HepG2 (cell line): ENCODE results near the gene PPP4R4. TPM values are rescaled to one million over a fixed set of nuclear protein-coding genes. Genes with fewer than 3 reads are reported as not detected.

Experiments used
- ATAC-seq: fragments of 200-7000 bp; cut with Tn5 transposase; 3 replicates; pipeline ENCODE4 v1.9.1; 2020; ENCODE audit warnings: mild to moderate bottlenecking, moderate library complexity
- BruUV-seq: library from RNA; stranded (reverse); fragments of 400-500 nt; replicated peaks from 2 replicates; lab custom pipeline; 2021; lab: Mats Ljungman, UMichigan
- CTCF ChIA-PET: fragments of 300-600 bp; formaldehyde crosslinking; extraction: SDS; loops from one replicate; lab custom pipeline; 2021; ENCODE audit warnings: low total read pairs, inconsistent platforms, low intra/inter-chr PET ratio; lab: Yijun Ruan, JAX
- POLR2A ChIA-PET: fragments of 350-600 bp; sonication (Branson Sonifier 250); formaldehyde crosslinking; loops from one replicate; lab custom pipeline; 2020; ENCODE audit warnings: antibody characterized with exemption, inconsistent platforms; lab: Yijun Ruan, JAX
- DNase-seq: peaks from one replicate; pipeline ENCODE4 v3.0.0-alpha.2; 2015; ENCODE audit warnings: low spot score
- FAIRE-seq: peaks from 3 replicates; lab custom pipeline; 2011; peaks lifted over from hg19 to GRCh38; lab: Jason Lieb, UNC
- H2AFZ ChIP-seq: one replicate; pipeline ENCODE4 v1.6.1; 2011; ENCODE audit warnings: low read length, inconsistent platforms
- H3K27ac ChIP-seq: fragments of 300-600 bp; 3 replicates; pipeline ENCODE4 v1.8.0; 2011; ENCODE audit warnings: mixed run types, mild to moderate bottlenecking, mixed read lengths, low read length, inconsistent platforms; ENCODE audit not compliant: insufficient read depth; ENCODE audit errors: extremely low read length
- H3K27me3 ChIP-seq, 2 experiments: fragments of 200-600 bp in 1 of 2; 2 replicates in 1 of 2; 3 replicates in 1 of 2; pipeline versions ENCODE4 v1.6.0 to v1.8.0; 2011; ENCODE audit warnings: low read length in 2 of 2, mild to moderate bottlenecking in 2 of 2, moderate library complexity in 2 of 2, inconsistent platforms in 1 of 2; ENCODE audit not compliant: insufficient read depth in 2 of 2, control insufficient read depth in 1 of 2
- H3K36me3 ChIP-seq, 2 experiments: fragments of 200-600 bp in 1 of 2; replicated peaks in 1 of 2; 2 replicates in 1 of 2; 3 replicates in 1 of 2; pipeline versions ENCODE4 v1.5.1 to v1.8.0; 2011; ENCODE audit warnings: low read length in 2 of 2, inconsistent platforms in 1 of 2; ENCODE audit not compliant: insufficient read depth in 2 of 2, control insufficient read depth in 1 of 2
- H3K4me1 ChIP-seq: 2 replicates; pipeline ENCODE4 v1.5.1; 2012; ENCODE audit warnings: low read length, inconsistent platforms; ENCODE audit not compliant: insufficient read depth
- H3K4me2 ChIP-seq: 2 replicates; pipeline ENCODE4 v1.6.0; 2011; ENCODE audit warnings: low read depth, low read length, inconsistent platforms
- H3K4me3 ChIP-seq, 3 experiments: fragments of 200-600 bp in 1 of 3; sonication (generic), shearing (Covaris generic) in 1 of 3; replicated peaks in 1 of 3; 2 replicates each; pipeline ENCODE4 v1.5.1; 2011 to 2016; ENCODE audit warnings: low read length in 3 of 3, inconsistent platforms in 2 of 3, low read depth in 2 of 3, mild to moderate bottlenecking in 2 of 3, control low read depth in 1 of 3, mixed read lengths in 1 of 3; ENCODE audit not compliant: insufficient read depth in 1 of 3
- H3K79me2 ChIP-seq: one replicate; pipeline ENCODE4 v1.6.1; 2011; ENCODE audit warnings: low read length, inconsistent platforms; ENCODE audit not compliant: insufficient read depth
- H3K9ac ChIP-seq: 2 replicates; pipeline ENCODE4 v1.6.0; 2011; ENCODE audit warnings: mild to moderate bottlenecking, low read depth, low read length, inconsistent platforms; ENCODE audit not compliant: insufficient read depth
- H3K9me3 ChIP-seq: 2 replicates; pipeline ENCODE4 v1.5.1; 2012; ENCODE audit warnings: mild to moderate bottlenecking, low read length
- H4K20me1 ChIP-seq: 2 replicates; pipeline ENCODE4 v1.6.0; 2011; ENCODE audit warnings: inconsistent platforms, mild to moderate bottlenecking, low read length, moderate library complexity; ENCODE audit not compliant: insufficient read depth
- MAFF ChIP-seq: IDR thresholded peaks from 2 replicates; pipeline ENCODE4 v1.6.1; 2011; ENCODE audit warnings: low read depth, low read length, improper control_type of control experiment
- MAFK ChIP-seq, 2 experiments: IDR thresholded peaks in 1 of 2; conservative IDR thresholded peaks in 1 of 2; 2 replicates each; pipeline ENCODE4 v1.6.1; 2011; ENCODE audit warnings: improper control_type of control experiment in 2 of 2, low read length in 2 of 2
- MIXL1 ChIP-seq: IDR thresholded peaks from 2 replicates; pipeline ENCODE4 v1.6.1; 2016
- NR2F1 ChIP-seq, 2 experiments: fragments of 450-650 bp in 1 of 2; formaldehyde crosslinking in 1 of 2; IDR thresholded peaks; 2 replicates each; pipeline versions ENCODE4 v1.5.0 to v1.6.1; 2016 to 2020; ENCODE audit warnings: mild to moderate bottlenecking in 1 of 2, missing compliant biosample characterization in 1 of 2, missing genetic modification reagents in 1 of 2, moderate library complexity in 1 of 2
- SOX6 ChIP-seq, 2 experiments: fragments of 450-650 bp in 1 of 2; sonication (generic) in 1 of 2; formaldehyde crosslinking in 1 of 2; IDR thresholded peaks; 2 replicates each; pipeline versions ENCODE4 v1.4.0 to v1.6.1; 2017 to 2020; ENCODE audit warnings: antibody characterized with exemption in 1 of 2, mild to moderate bottlenecking in 1 of 2, missing genetic modification reagents in 1 of 2
- ZNF234 ChIP-seq: sonication (generic); formaldehyde crosslinking; conservative IDR thresholded peaks from 2 replicates; pipeline ENCODE4 v1.5.1; 2020; ENCODE audit warnings: mild to moderate bottlenecking, missing genetic modification reagents
- ZNF878 ChIP-seq: sonication (generic); formaldehyde crosslinking; IDR thresholded peaks from 2 replicates; pipeline ENCODE4 v1.8.1; 2023; ENCODE audit warnings: mild to moderate bottlenecking, missing genetic modification reagents, moderate library complexity
- WGBS: methylation state at CpG from one replicate; pipeline ENCODE4 v1.1.6; 2017; ENCODE audit warnings: low lambda C conversion rate; 5-methylcytosine and 5-hydroxymethylcytosine counted together
- in situ Hi-C: cut with HindIII; loops from 2 replicates; pipeline ENCODE4 v1.10.0; 2017; ENCODE audit warnings: low pct_unique_long_range_greater_than_20kb; ENCODE audit not compliant: extremely low pct_ligation_motif_present
- intact Hi-C: fragments of 100-400 bp; cut with micrococcal nuclease; formaldehyde crosslinking; loops from one replicate; pipeline ENCODE4 v1.10.0; 2022; ENCODE audit not compliant: unreplicated experiment
- polyA plus RNA-seq, 8 experiments: library from polyadenylated mRNA; depleted of rRNA in 3 of 8; stranded (reverse) in 7 of 8; unstranded in 1 of 8; fragments of >200 nt; fragmentation: Illumina TruSeq in 4 of 8; extraction: Trizol in 4 of 8; gene quantifications; 2 replicates each; pipeline versions ENCODE4 v1.2.1 to v1.2.3, GENCODE V29; 2011 to 2016; ENCODE audit warnings: low read depth in 4 of 8, missing spikeins in 1 of 8, mixed read lengths in 1 of 8; ENCODE audit not compliant: insufficient read depth in 1 of 8
- total RNA-seq, 5 experiments: library from RNA; depleted of rRNA; stranded (reverse); fragments of >200 nt; fragmentation: Illumina TruSeq; extraction: Trizol; gene quantifications; 2 replicates each; pipeline ENCODE4 v1.2.3, GENCODE V29; 2016; ENCODE audit warnings: low read depth in 1 of 5
- TF ChIP-seq, protein P1 (sequence below): sonication (generic); formaldehyde crosslinking; IDR thresholded peaks from 2 replicates; pipeline ENCODE4 v1.4.0; 2020; ENCODE audit warnings: missing genetic modification reagents, mild to moderate bottlenecking, borderline replicate concordance
- TF ChIP-seq, protein P2 (sequence below): IDR thresholded peaks from 2 replicates; pipeline ENCODE4 v1.6.1; 2016; ENCODE audit warnings: missing compliant biosample characterization, missing genetic modification reagents, borderline replicate concordance

PPP4R4 gene
- total and polyA plus RNA-seq, 2 of the 13 experiments (the other 11 are each of a cell fraction or from before 2014, with no cell fraction given): 9.5 to 19.8 TPM

DNA sequence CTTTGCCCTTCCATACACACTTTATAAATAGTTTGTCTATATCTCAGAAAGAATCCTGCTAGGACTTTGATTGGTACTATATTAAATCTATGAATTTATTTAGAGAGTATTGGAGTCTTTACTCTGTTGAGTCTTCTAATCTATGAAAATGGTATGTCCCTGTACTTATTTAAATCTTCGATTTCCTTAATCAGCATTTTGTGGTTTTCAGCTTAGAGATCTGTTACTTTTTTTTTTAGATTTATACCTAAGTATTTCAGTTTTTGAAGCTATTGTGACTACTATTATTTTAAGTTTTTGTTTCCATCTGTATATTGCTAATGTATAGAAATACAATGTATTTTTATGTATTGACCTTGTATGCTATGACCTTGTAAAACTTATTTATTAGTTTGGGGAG lies 31.3 kb upstream of the PPP4R4 start:
- DNase-seq (no peak), ATAC-seq (no peak), FAIRE-seq (no peak)
- Histone ChIP-seq H3K4me2 (no peak overlapping the region), H3K27me3 (peaks cover 2 to 24% of the 10 kb centered on the region in 2 experiments; a peak in 3 of 5 replicates), H3K9ac (no peak overlapping the region), H3K27ac (no peak overlapping the region), H3K9me3 (no peaks in the 10 kb centered on the region), H3K36me3 (no peaks in the 10 kb centered on the region), H3K4me1 (peaks cover 42% of the 10 kb centered on the region), H2AFZ (no peak overlapping the region), H3K79me2 (no peaks in the 10 kb centered on the region), H3K4me3 (no peak overlapping the region), H4K20me1 (no peaks in the 10 kb centered on the region)
- peak; percentile 50; the same call in 1 of the 2 replicates for TF ChIP-seq MAFF
- TF ChIP-seq, protein P1, sequence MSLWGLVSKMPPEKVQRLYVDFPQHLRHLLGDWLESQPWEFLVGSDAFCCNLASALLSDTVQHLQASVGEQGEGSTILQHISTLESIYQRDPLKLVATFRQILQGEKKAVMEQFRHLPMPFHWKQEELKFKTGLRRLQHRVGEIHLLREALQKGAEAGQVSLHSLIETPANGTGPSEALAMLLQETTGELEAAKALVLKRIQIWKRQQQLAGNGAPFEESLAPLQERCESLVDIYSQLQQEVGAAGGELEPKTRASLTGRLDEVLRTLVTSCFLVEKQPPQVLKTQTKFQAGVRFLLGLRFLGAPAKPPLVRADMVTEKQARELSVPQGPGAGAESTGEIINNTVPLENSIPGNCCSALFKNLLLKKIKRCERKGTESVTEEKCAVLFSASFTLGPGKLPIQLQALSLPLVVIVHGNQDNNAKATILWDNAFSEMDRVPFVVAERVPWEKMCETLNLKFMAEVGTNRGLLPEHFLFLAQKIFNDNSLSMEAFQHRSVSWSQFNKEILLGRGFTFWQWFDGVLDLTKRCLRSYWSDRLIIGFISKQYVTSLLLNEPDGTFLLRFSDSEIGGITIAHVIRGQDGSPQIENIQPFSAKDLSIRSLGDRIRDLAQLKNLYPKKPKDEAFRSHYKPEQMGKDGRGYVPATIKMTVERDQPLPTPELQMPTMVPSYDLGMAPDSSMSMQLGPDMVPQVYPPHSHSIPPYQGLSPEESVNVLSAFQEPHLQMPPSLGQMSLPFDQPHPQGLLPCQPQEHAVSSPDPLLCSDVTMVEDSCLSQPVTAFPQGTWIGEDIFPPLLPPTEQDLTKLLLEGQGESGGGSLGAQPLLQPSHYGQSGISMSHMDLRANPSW (CRISPR knock-in tag): no peak
- peak; percentile 49 to 75 for TF ChIP-seq MAFK (conservative IDR thresholded peaks at IDR 0.05 in 1 of 2, IDR thresholded peaks at IDR 0.05 in 1 of 2; ENCODE audit: low read length in 2 of 2)
- no peak for TF ChIP-seq MIXL1 (CRISPR knock-in tag)
- TF ChIP-seq NR2F1 (CRISPR knock-in tag; IDR thresholded peaks at IDR 0.05): no peak
- no peak for TF ChIP-seq ZNF234
- TF ChIP-seq, protein P2, sequence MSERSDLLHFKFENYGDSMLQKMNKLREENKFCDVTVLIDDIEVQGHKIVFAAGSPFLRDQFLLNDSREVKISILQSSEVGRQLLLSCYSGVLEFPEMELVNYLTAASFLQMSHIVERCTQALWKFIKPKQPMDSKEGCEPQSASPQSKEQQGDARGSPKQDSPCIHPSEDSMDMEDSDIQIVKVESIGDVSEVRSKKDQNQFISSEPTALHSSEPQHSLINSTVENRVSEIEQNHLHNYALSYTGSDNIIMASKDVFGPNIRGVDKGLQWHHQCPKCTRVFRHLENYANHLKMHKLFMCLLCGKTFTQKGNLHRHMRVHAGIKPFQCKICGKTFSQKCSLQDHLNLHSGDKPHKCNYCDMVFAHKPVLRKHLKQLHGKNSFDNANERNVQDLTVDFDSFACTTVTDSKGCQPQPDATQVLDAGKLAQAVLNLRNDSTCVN (CRISPR knock-in tag): no peak
- TF ChIP-seq ZNF878: no peak
- no peak for TF ChIP-seq SOX6 (IDR thresholded peaks at IDR 0.05)
- no peak for TF ChIP-seq SOX6 (CRISPR knock-in tag; IDR thresholded peaks at IDR 0.05)
- 4% methylated on average over 1 of the region's 1 CpG for WGBS
- POLR2A ChIA-PET: no interaction called here
- CTCF ChIA-PET: interaction anchor here (1.3 kb wide), 1 partner anchor 106 kb away, joined by 5 read pairs; no protein-coding TSS in a partner anchor
- intact Hi-C loops: no loop called here
- in situ Hi-C loops: no loop called here
- BruUV-seq: no TSS peak
